Loucy (cell line): Measurements from ENCODE around the gene PODNL1.

Experiments
- EZH2phosphoT487 ChIP-seq: fragments of 200-600 bp; IDR thresholded peaks from 2 replicates; pipeline ENCODE4 v1.6.1; 2018; ENCODE audit warnings: antibody characterized with exemption, mild to moderate bottlenecking, moderate library complexity, borderline replicate concordance
- TF ChIP-seq, protein P1 (sequence below): fragments of 200-600 bp; sonication (generic); conservative IDR thresholded peaks from 2 replicates; pipeline ENCODE4 v1.5.1; 2014; ENCODE audit warnings: mild to moderate bottlenecking, antibody characterized with exemption, low read length

DNA sequence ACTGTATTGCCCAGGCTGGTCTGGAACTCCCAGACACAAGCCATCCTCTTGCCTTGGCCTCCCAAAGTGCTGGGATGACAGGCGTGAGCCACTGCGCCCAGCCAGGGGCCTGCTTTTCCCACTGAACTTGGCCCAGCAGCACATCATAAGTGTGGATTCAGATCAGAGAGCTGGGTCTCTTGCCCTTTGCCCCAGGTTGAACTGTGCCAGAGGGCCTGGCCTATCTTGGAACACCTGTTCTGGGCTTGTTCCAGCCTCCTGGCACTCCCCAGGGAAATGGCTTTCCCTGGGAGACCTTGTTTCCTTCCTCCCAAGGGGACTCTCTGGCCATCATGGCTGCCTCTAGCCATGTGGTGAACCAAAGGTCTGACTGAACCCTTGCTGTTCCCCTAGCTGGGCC lies 28.8 kb downstream of the PODNL1 start:
- TF ChIP-seq, protein P1, sequence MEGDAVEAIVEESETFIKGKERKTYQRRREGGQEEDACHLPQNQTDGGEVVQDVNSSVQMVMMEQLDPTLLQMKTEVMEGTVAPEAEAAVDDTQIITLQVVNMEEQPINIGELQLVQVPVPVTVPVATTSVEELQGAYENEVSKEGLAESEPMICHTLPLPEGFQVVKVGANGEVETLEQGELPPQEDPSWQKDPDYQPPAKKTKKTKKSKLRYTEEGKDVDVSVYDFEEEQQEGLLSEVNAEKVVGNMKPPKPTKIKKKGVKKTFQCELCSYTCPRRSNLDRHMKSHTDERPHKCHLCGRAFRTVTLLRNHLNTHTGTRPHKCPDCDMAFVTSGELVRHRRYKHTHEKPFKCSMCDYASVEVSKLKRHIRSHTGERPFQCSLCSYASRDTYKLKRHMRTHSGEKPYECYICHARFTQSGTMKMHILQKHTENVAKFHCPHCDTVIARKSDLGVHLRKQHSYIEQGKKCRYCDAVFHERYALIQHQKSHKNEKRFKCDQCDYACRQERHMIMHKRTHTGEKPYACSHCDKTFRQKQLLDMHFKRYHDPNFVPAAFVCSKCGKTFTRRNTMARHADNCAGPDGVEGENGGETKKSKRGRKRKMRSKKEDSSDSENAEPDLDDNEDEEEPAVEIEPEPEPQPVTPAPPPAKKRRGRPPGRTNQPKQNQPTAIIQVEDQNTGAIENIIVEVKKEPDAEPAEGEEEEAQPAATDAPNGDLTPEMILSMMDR: no peak
- no peak for TF ChIP-seq EZH2phosphoT487
